Measurements from ENCODE around the gene CACNB1. TPM values are rescaled to one million over a fixed set of nuclear protein-coding genes. Genes with fewer than 3 reads are reported as not detected.

CACNB1 gene
- total and polyA plus RNA-seq, 10 of the 15 experiments (the other 5 are each of a cell fraction or from before 2014, with no cell fraction given) = 0.06 to 15.6 (median 6.3) TPM

- TF ChIP-seq CEBPZ (IDR thresholded peaks at IDR 0.05; ENCODE audit: low read depth, low read length) (no peak), SRF (IDR thresholded peaks at IDR 0.05; ENCODE audit: low read depth in 2 of 2, low read length in 2 of 2) (no peak), ZNF687 (IDR thresholded peaks at IDR 0.05) (0 out of 2 replicates have a peak, but pooled peaks have one; percentile 23), PKNOX1 (IDR thresholded peaks at IDR 0.05) (peak; percentile 98), POLR2AphosphoS2 (IDR thresholded peaks at IDR 0.05; ENCODE audit: low read depth, low read length) (no peak), NFYA (IDR thresholded peaks at IDR 0.05; ENCODE audit: borderline replicate concordance, low read depth, low read length) (peak; percentile 79), POLR2A (IDR thresholded peaks at IDR 0.05; ENCODE audit: low read depth, low read length) (no peak), ATF2 (IDR thresholded peaks at IDR 0.05; ENCODE audit: low read length) (no peak), IKZF1 (conservative IDR thresholded peaks at IDR 0.05) (peak; percentile 78; the same call in 1 of the 2 replicates), SUZ12 (IDR thresholded peaks at IDR 0.05; ENCODE audit: unreplicated experiment) (no peak), NFYB (IDR thresholded peaks at IDR 0.05; ENCODE audit: insufficient read depth, low read depth, low read length) (peak; percentile 87), CHD4 (IDR thresholded peaks at IDR 0.05) (no peak), CHD2 (IDR thresholded peaks at IDR 0.05; ENCODE audit: borderline replicate concordance, low read depth, low read length) (peak; percentile 64; the same call in 1 of the 2 replicates), ETV6 (conservative IDR thresholded peaks at IDR 0.05 in 1 of 2, IDR thresholded peaks at IDR 0.05 in 1 of 2; ENCODE audit: borderline replicate concordance in 1 of 2, low read depth in 1 of 2) (no peak), SP1 (IDR thresholded peaks at IDR 0.05; ENCODE audit: low read depth, low read length) (peak; percentile 89), CREB1 (IDR thresholded peaks at IDR 0.05; ENCODE audit: low read depth) (0 out of 2 replicates have a peak, but pooled peaks have one; percentile 36), BMI1 (IDR thresholded peaks at IDR 0.05; ENCODE audit: borderline replicate concordance) (no peak), DPF2 (IDR thresholded peaks at IDR 0.05) (peak; percentile 91), HDGF (IDR thresholded peaks at IDR 0.05) (peak; percentile 78; the same call in 1 of the 2 replicates)
Observed at GRCh38 chr17:39164675-39165143, 32.8 kb downstream of the CACNB1 start (continued).
